IPS-18a (cell line): ENCODE measurements around the gene PFKP.

Source experiments
- H3K27ac ChIP-seq: one replicate; pipeline ENCODE4 v1.5.1; 2013; ENCODE audit warnings: low read length
- H3K27me3 ChIP-seq: one replicate; pipeline ENCODE4 v1.6.1; 2013; ENCODE audit warnings: mild to moderate bottlenecking, low read length; ENCODE audit not compliant: control insufficient read depth, insufficient read depth
- H3K36me3 ChIP-seq: one replicate; pipeline ENCODE4 v1.6.1; 2013; ENCODE audit warnings: low read depth, low read length; ENCODE audit not compliant: control insufficient read depth
- H3K4me1 ChIP-seq: one replicate; pipeline ENCODE4 v1.6.1; 2013; ENCODE audit warnings: low read depth, low read length; ENCODE audit not compliant: control insufficient read depth
- H3K4me3 ChIP-seq: one replicate; pipeline ENCODE4 v1.5.1; 2013; ENCODE audit warnings: low read length
- H3K9ac ChIP-seq: one replicate; pipeline ENCODE4 v1.6.1; 2013; ENCODE audit warnings: mild to moderate bottlenecking, low read length, moderate library complexity
- H3K9me3 ChIP-seq: one replicate; pipeline ENCODE4 v1.6.1; 2013; ENCODE audit warnings: low read depth, low read length; ENCODE audit not compliant: control insufficient read depth

Gene PFKP

DNA sequence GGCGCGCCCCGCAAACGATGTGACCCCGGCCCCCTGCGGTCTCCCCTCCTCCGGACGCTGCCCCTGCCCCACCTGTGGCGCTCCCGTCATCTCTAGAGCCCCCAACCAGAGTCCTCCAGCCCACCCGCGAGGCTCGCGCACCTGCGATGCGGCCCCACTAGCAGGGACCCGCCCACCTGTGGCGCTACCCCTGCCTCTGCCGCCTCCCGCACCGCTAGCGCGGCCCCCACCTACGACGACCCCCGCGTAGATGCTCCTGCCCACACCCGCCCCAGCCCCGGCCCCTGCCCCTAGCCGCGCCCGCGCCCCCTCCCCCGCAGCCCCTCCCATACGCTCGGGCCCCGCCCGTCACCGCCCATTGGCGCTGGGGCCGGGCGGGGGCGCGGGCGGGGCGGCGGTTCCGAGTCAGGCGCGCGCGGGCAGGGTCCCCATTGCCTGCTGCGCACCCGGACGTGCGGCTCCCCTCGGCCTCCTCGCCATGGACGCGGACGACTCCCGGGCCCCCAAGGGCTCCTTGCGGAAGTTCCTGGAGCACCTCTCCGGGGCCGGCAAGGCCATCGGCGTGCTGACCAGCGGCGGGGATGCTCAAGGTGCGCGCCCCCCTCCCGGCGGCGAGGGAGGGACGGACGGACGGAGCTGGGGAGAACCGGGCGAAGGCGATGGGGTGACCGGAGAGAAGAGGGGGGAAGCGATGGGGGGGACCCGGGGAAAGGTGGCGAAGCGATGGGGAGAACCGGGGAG is at the start of gene PFKP:
Gene PFKP (plus strand): TSS at position 431 of the 741 bp plus-strand sequence. CDS start 48 bp downstream, at position 479.
- Histone ChIP-seq H3K27me3 (peaks cover 24% of the 10 kb centered on the region), H3K9ac (peak within 1 kb of the TSS; percentile 80), H3K4me1 (no peaks in the 10 kb centered on the region), H3K36me3 (no peaks in the 10 kb centered on the region), H3K27ac (no peak within 1 kb of the TSS), H3K4me3 (peak within 1 kb of the TSS; percentile 76), H3K9me3 (no peaks in the 10 kb centered on the region)

GRCh38 chr10:3018247-3018646 is 49.1 kb upstream of the PFKP start:
- Histone ChIP-seq H3K9ac (no peak overlapping the region), H3K27me3 (no peaks in the 10 kb centered on the region), H3K4me3 (no peak overlapping the region), H3K4me1 (no peaks in the 10 kb centered on the region), H3K9me3 (no peaks in the 10 kb centered on the region), H3K36me3 (no peaks in the 10 kb centered on the region), H3K27ac (no peak overlapping the region)

DNA sequence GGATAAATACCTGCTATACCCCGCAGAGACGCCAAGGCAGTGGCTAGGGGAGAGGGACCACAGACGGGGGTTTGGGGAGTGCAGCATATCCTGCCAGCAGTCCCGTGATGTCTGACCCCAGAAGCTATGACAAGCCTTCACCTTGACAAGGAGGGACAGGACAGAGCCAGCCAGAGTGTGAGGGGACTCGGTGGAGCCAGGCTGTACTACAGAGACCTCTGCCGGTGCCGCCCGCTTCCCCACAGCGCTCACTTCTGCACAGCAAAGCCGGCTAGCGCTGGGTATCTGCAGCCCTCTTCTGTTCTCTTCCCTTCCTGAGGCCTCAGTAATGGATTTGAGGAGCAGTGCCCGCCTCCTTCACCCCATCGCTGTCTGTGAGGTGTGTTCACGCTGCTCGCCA is 47.0 kb upstream of the PFKP start:
- Histone ChIP-seq H3K9me3 (peaks cover 4% of the 10 kb centered on the region), H3K27me3 (no peaks in the 10 kb centered on the region)

GRCh38 chr10:3020881-3021280 is 46.5 kb upstream of the PFKP start:
- H3K9ac ChIP-seq, result no peak overlapping the region
- H3K27ac ChIP-seq, result no peak overlapping the region
- H3K27me3 ChIP-seq, result no peaks in the 10 kb centered on the region
- H3K4me3 ChIP-seq, result no peak overlapping the region
- H3K4me1 ChIP-seq, result no peaks in the 10 kb centered on the region
- no peaks in the 10 kb centered on the region for H3K36me3 ChIP-seq
- peaks cover 4% of the 10 kb centered on the region for H3K9me3 ChIP-seq

More for the DNA sequence above, 47.0 kb upstream of the PFKP start:
- H3K36me3 ChIP-seq, result no peaks in the 10 kb centered on the region
- H3K27ac ChIP-seq, result no peak overlapping the region
- no peak overlapping the region for H3K9ac ChIP-seq
- no peaks in the 10 kb centered on the region for H3K4me1 ChIP-seq
- H3K4me3 ChIP-seq, result no peak overlapping the region

DNA sequence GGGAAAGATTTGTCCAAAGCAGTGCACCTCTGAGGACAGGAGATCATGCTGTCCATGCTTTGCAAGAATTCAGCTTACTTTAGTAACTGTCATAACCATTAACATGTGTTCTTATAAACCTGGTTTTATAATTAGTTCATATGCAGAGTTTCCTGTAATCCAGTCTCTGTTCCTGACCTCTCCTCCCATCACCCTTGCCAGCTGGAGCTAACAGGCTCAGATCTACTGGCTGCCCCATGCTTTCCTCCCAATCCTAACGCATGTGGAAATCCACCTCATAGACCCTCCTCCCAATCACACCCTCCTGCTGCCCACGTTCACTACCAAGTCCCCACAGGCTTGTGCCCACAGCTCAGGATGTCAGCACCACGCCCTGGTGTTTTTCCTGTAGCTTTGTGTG is 45.3 kb upstream of the PFKP start:
- Histone ChIP-seq H3K9me3 (peaks cover 4% of the 10 kb centered on the region), H3K4me1 (no peaks in the 10 kb centered on the region), H3K4me3 (no peak overlapping the region), H3K9ac (no peak overlapping the region), H3K27ac (no peak overlapping the region), H3K36me3 (no peaks in the 10 kb centered on the region), H3K27me3 (no peaks in the 10 kb centered on the region)

GRCh38 chr10:3023892-3024291 is 43.5 kb upstream of the PFKP start:
- H3K27me3 ChIP-seq, result no peaks in the 10 kb centered on the region
- no peaks in the 10 kb centered on the region for H3K4me1 ChIP-seq
- H3K9ac ChIP-seq, result no peak overlapping the region
- no peaks in the 10 kb centered on the region for H3K36me3 ChIP-seq
- no peak overlapping the region for H3K4me3 ChIP-seq
- no peak overlapping the region for H3K27ac ChIP-seq
- peaks cover 4% of the 10 kb centered on the region for H3K9me3 ChIP-seq

DNA sequence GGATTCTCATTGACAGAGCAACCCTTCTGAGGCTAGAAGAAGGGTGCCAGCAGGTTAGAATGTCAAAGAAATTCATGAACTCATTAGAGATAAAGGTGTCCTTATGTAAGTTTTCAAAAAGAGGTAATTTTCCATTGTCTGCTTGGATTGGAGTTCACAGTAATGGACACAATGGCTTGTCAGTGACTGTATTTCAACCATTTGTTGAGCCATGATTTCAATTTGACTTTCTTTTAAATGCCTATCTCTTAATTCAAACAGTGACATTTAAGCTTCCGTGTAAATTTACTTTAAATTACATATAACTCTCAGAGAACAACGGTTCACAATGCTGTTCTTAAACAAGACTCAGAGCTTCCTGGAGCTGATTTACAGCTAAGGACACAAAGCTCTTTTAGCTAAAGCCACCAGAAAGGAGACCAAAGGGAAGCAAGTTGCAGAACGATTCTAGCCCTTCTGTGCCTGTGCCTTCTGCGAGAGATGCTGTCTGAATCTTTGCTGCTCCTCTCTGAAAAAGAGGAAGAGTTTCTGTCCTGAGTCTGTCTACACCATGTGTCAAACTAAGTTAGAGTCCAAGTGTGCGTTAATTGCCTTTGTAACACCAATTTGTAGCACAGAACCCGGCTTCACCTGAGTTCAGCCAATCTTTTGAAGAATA is 42.2 kb upstream of the PFKP start:
- H3K9me3 ChIP-seq, result peaks cover 4% of the 10 kb centered on the region

GRCh38 chr10:3027866-3028265 is 39.5 kb upstream of the PFKP start:
- Histone ChIP-seq H3K27me3 (no peaks in the 10 kb centered on the region), H3K9me3 (peaks cover 4% of the 10 kb centered on the region), H3K4me3 (no peak overlapping the region), H3K27ac (no peak overlapping the region), H3K36me3 (no peaks in the 10 kb centered on the region), H3K9ac (no peak overlapping the region), H3K4me1 (no peaks in the 10 kb centered on the region)

More for the DNA sequence above, 42.2 kb upstream of the PFKP start:
- no peaks in the 10 kb centered on the region for H3K27me3 ChIP-seq
- H3K4me3 ChIP-seq, result no peak overlapping the region
- no peaks in the 10 kb centered on the region for H3K36me3 ChIP-seq
- H3K4me1 ChIP-seq, result no peaks in the 10 kb centered on the region
- no peak overlapping the region for H3K27ac ChIP-seq
- H3K9ac ChIP-seq, result no peak overlapping the region

GRCh38 chr10:3028441-3028840 is 38.9 kb upstream of the PFKP start:
- Histone ChIP-seq H3K9me3 (peaks cover 4% of the 10 kb centered on the region), H3K4me3 (no peak overlapping the region), H3K27me3 (no peaks in the 10 kb centered on the region), H3K36me3 (no peaks in the 10 kb centered on the region), H3K27ac (no peak overlapping the region), H3K4me1 (no peaks in the 10 kb centered on the region), H3K9ac (no peak overlapping the region)

DNA sequence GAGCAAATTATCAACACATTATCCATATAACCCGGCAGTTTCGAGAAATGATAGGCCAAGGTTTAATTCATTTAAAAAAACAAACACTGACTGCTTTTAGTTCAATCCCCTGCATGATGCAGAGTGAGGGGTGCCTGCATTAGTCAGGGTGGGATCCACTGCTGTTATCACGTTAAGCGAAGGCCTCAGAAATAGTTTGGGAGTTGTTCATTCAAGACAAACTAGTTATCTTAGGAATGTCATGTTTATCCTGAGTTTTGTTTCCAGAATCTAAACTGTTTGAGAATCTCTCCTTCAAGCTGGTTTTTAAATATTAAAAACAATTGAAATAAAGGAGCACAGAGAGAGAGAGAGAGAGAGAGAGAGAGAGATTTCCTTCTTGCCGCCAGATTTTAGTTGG is 36.6 kb upstream of the PFKP start:
- no peaks in the 10 kb centered on the region for H3K4me1 ChIP-seq
- no peaks in the 10 kb centered on the region for H3K9me3 ChIP-seq
- no peak overlapping the region for H3K4me3 ChIP-seq
- H3K9ac ChIP-seq, result no peak overlapping the region
- no peaks in the 10 kb centered on the region for H3K27me3 ChIP-seq
- H3K36me3 ChIP-seq, result no peaks in the 10 kb centered on the region
- no peak overlapping the region for H3K27ac ChIP-seq

- H3K9me3 ChIP-seq, result no peaks in the 10 kb centered on the region
- H3K27ac ChIP-seq, result no peak overlapping the region
- no peaks in the 10 kb centered on the region for H3K27me3 ChIP-seq
- H3K36me3 ChIP-seq, result no peaks in the 10 kb centered on the region
- no peak overlapping the region for H3K9ac ChIP-seq
- no peaks in the 10 kb centered on the region for H3K4me1 ChIP-seq
- no peak overlapping the region for H3K4me3 ChIP-seq
Observed at GRCh38 chr10:3031490-3031889, 35.9 kb upstream of the PFKP start.

GRCh38 chr10:3033925-3034324 is 33.4 kb upstream of the PFKP start:
- Histone ChIP-seq H3K4me1 (no peaks in the 10 kb centered on the region), H3K36me3 (no peaks in the 10 kb centered on the region), H3K9me3 (no peaks in the 10 kb centered on the region), H3K9ac (no peak overlapping the region), H3K4me3 (no peak overlapping the region), H3K27me3 (no peaks in the 10 kb centered on the region), H3K27ac (no peak overlapping the region)
